ENCODE measurements around the gene DYNLT4.
"Not testable (repeated sequence)": the region's sequence is repeated elsewhere in the genome, so short reads cannot be mapped to it uniquely, and the experiment has no call there.

DYNLT4 gene

GRCh38 chr1:44775078-44775929 lies 31.8 kb downstream of the DYNLT4 start, which contains the start of gene RPS8:
Gene RPS8, plus strand, starts transcription at chr1:44775540. Its CDS starts 57 bp downstream, at chr1:44775597.
- peak; percentile 69 to 80 for DNase-seq (ENCODE audit: extremely low read depth in 1 of 2, low read depth in 1 of 2)

- not testable (repeated sequence) for DNase-seq (ENCODE audit: extremely low read depth in 1 of 2, low read depth in 1 of 2)
Measured at GRCh38 chr1:44766421-44766820, 40.7 kb downstream of the DYNLT4 start.

- DNase-seq (ENCODE audit: extremely low read depth in 1 of 2, low read depth in 1 of 2), result no peak
Measured at GRCh38 chr1:44760876-44761275, 46.3 kb downstream of the DYNLT4 start.

- no peak for DNase-seq (ENCODE audit: extremely low read depth in 1 of 2, low read depth in 1 of 2)
Measured at GRCh38 chr1:44759077-44759476, 48.1 kb downstream of the DYNLT4 start.

GRCh38 chr1:44757420-44757819 lies 49.7 kb downstream of the DYNLT4 start:
- no peak for DNase-seq (ENCODE audit: extremely low read depth in 1 of 2, low read depth in 1 of 2)
